OCI-M1 (cell line): Measurements from ENCODE around the gene PIMREG.

Experiments
- DNase-seq: peaks from one replicate; lab custom pipeline; 2025; lab: John Stamatoyannopoulos, UW

The PIMREG gene

DNA sequence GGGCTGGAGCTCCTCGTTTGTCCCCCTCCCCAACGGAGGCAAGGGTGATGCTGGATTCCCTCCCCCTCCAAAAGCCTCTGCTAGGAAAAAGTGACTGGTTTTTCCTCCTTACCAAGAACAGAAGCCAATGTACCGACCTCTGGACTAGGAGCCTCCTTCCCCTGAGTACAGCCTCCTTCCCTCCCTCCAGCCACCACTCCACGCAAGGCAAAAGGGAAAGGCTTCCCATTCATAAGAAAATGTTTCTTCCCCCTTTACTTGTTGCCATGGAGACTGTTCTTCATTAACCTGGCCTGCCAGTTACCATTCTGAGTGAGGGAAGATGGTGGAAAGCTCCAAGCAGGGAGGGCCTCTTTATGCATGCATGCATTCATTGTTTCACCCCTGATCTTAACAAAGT lies 4.3 kb upstream of the PIMREG start:
- DNase-seq = no peak

DNA sequence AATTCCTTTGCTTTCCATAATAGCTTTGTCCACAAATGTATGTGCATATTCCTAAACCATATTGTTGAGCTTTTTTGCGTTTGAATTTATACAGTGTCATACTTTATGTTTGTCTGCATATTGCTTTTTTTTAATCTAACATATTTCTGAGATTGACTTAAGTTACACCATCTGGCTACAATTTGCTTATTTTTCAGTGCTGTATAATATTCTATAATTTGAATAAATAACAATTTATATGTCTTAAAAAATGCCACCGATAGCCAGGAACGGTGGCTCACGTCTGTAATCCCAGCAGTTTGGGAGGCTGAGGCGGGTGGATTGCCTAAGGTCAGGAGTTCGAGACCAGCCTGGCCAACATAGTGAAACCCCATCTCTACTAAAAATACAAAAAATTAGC lies 1.5 kb upstream of the PIMREG start:
- DNase-seq = no peak

DNA sequence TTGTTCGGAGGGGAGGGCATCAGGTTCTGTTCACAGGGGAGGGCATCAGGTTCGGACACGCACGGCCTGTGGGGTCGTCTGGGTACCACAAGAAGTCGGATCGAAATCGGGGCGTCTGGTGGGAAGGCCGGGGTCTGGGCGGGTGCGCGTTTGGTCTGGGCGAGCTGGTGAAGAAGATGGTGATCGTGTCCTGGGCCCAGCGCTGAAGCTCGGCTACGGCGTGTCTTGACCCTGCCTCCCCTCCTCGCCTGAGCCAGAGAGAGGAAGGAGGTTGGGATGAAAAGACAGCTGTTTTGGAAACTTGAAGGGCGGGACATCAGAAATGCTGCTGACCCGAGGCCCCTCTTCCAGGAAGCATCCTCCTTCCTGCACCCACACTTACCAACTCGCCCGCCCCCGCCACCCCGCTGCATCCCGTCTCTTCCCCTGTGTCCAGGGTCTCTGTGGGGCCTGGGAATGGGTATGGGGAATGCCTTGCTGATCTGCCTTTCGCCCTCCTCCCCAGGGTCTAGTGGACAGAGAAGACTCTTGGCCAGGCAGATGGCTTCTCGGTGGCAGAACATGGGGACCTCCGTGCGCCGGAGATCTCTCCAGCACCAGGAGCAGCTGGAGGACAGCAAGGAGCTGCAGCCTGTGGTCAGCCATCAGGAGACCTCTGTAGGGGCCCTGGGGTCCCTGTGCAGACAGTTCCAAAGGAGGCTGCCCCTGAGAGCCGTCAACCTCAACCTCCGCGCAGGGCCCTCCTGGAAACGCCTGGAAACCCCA lies 498 bp downstream of the PIMREG start:
- no peak for DNase-seq

DNA sequence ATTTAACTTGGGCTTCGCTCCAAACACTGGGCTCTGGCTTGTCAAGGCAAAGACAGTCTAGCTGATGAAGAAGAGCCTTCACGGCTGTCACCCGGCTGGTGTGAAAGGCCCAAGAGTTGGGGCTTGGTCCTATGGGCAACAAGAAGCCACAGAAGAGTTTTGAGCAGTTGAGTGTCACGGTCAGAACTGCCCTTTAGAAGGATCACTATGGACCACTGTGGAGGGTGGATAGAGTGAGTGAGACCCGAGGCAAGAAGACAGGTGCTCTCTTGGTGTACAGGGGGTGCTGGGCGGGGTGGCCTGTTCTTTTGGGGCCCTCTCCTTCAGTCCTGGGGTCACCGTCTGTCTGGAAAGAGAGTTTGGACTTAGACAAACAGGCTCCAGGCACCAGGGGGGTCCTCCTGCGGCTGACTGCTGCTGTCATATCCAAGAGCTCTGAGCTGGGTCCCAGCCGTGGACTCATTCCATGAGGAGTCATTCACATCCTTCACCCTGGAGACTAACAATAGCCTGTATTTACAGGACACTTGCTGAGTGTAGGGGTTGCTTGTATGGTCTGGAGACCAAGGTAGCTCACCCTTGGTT lies 2.4 kb downstream of the PIMREG start:
- DNase-seq = no peak

DNA sequence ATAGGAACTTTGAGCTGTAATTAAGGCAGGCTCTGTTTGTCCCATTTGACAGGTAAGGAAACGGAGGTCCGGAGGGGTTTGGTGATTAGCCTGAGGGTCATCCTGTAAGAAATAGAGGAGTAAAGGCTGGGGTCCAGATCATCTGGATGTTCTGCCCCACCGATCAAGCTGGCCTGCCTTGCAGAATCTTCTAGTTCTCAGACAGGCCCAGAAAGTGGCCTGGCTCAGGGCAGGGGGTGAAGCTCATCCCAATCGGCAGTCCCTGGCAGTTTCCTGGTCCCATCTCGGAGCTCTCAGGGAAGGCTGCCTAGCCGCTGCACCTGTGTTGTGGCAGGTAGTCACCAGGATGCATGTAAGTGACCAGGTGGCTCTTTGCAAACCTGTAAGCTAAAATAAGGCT lies 4.2 kb downstream of the PIMREG start:
- no peak for DNase-seq

DNA sequence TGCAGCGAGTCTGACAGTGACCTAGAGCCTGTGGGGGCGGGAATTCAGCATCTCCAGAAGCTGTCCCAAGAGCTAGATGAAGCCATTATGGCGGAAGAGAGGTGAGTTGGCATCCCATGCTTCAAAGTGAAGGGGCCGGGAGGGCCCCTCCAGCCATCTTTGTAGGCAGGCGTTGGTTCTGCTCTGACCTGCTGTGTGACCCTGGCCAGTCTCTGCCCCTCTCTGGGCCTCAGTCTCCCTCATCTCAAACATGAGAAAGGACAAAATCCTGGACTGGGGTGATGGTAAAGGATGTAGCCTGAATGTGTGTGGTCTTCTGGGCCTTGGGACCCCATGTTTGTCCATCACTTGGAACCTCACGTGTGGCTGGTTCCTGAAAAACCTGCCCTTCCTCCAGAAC lies 5.1 kb downstream of the PIMREG start:
- no peak for DNase-seq

DNA sequence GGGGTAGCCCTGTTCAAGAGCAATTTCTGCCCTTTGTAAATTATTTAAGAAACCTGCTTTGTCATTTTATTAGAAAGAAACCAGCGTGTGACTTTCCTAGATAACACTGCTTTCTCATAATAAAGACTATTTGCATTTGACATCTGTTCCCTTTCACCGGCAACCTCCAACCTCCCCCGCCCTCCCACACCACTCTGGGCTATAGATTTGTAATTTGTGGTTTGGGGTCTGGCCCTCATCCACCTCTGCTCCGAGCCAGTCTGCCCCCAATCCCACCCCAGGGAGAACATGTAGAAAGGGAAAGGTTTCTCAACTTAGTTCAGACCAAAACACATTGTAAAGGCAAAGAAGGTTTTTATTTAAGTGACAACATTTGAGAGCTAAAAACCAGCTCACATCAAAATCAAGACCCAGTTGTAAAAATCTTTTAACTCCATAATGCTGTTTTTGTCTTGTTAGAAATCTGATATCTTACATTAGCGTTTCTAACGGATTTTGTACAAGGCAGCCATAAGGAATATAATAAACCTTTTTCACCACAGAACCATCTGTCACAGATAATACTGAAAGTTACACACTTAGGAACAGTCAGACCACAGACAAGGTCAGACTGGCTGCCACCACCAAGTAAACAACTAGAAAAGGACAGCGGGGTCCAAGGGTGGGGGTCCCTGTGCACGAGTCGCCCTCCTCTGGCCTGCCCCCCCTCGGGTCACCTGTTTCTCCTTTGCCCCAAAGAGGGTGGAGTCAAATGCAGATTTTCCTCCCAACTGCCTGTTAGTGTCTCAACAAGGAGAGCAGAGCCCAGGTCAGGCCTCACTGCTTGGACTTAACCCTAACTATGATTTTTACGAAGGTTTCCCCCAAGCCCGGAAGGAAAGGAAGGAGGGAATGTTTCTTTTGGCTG lies 6.9 kb downstream of the PIMREG start:
- DNase-seq = peak; percentile 83

DNA sequence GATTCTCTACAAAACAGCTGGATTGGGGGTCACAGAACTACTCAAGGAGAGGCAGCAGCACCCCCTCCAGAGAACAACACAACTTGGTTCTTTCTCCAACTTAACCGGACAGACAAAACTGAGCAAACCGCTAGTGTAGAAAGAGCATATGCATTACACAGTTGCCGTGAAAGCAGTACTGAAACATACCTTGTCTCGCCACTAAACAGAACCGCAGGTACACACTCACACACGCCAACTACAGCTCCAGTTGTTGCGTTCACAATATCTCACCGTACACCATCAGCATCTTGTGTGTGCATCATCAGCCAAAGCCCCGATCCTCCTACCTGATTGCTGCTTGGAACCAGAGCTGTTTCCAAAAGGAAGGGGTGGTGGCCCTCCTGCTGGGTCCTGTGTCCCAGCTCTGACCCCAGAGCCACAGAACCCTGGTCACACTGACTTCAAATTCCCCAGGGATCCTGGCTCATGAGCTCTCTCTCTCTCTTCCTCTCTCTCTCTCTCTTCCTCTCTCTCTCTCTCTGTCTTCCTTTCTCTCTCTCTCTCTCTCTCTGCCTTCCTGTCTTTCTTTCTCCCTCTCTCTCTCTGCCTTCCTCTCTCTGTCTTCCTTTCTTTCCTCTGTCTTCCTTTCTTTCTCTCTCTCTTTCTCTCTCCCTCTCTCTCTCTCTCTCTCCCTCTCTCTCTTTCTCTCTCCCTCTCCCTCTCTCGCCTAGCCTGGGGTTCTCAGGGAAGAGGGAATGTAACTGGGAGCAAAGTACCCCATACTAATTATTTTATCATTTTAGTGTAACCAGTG lies 8.4 kb downstream of the PIMREG start:
- no peak for DNase-seq

DNA sequence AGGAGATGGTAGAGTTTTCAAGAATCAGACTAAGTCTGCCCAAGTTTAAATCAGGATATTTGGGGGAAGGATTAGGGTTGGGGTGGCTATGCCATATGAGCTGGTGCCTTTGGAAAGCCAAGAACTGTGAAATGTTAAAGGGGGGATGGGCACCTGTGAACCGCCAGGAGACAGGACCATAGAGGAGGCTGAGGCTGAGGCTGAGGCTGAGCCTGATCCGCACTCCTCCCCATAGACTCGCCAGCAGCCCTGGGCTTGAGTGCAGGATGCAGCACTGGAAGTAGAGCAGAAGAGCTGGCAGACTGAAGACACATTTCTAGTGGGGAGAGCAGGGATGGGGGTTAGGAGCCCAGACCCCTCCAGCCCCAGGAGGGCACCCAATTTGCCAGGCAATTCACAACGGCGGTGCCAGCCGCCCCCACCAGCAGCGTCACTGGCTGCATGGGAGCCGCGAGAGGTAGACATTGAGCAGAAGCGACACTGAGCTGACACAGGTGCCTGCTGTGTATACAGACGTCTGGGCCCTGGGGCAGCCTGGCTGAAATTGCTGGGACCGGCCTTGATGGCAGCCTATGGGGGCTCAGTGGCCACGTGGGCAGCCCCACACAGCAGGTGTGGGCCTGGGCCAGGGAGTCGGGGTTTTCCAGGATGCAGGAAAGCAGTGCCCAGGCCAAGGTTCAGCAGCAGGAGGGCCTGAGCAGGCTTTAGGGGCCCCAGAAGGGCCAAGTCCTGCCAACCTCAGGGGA lies 9.2 kb downstream of the PIMREG start:
- no peak for DNase-seq

DNA sequence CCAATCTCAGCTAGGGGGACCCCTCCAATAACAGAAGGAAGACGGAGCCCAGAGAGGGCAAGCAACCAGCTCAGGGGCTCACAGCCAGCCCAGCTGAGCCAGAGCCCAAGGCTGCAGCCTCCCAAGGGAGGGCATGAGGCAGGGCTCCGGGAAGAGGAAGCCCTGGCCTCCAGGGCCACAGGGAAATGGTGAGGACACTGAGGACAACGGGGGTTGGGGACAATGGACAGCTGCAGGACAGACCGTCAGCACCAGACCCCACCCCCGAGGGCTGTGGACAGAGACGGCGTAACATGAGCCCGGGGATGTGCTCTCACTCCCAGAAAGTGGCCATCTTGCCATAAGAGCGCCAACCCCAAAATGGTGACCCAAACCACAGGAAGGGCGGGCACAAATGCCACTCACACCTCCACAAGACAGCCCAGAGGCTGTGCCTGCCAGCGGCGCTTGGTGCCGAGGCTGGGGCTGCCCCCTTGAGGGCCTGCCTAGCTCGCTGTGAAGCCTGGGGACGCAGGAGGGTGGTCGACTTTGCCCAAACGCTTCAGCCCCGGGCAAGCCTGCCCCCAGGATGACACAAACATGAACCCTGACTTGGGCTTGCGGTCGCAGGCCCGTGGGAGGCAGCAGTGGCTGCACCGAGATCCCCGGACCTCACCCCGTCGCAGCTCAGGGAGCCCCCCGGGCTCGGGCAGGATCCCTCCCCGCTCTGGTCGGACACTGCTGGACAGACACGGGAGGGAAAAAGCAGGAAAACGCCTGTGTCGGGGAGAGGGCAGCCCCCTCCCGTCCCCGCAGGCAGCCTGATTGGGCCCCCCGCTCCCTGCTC lies 10.5 kb downstream of the PIMREG start:
- no peak for DNase-seq

DNA sequence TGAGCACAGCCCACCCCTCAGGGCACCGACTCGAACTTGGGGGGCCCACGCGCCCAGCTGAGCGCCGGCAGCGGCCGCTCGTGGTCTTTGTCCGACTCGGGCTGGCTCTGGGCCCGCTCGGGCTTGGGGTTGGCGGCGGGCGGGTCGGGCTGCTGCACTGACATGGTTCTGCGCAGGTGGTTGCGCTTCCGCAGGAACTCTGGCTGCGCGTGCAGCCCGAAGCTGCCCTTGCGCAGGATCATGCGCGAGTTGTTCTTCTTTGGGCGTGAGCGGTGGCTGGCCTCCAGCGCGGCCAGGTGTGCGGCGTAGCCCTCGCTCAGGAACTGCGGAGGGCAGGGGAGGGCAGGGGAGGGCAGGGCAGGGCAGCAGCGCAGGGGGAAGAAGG lies 11.1 kb downstream of the PIMREG start:
- no peak for DNase-seq

DNA sequence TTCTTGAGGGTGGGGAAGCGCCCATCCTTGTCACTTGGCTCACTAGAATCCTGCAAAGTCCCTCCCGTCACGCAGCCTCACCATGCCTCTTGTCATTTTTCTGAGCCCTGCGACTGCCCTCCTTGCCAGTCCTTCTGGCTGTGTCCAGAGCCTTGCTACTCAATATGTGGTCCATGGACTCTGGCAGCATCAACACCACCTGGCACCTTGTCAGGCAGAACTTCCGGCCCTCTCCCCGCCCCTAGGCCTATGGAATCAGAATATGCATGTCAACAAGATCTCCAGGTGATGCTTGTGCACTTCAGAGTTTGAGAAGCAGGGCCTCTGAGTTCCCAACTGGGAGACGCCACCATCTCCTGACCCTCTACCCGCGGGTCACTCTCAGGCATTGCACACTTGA lies 12.1 kb downstream of the PIMREG start:
- DNase-seq = no peak

DNA sequence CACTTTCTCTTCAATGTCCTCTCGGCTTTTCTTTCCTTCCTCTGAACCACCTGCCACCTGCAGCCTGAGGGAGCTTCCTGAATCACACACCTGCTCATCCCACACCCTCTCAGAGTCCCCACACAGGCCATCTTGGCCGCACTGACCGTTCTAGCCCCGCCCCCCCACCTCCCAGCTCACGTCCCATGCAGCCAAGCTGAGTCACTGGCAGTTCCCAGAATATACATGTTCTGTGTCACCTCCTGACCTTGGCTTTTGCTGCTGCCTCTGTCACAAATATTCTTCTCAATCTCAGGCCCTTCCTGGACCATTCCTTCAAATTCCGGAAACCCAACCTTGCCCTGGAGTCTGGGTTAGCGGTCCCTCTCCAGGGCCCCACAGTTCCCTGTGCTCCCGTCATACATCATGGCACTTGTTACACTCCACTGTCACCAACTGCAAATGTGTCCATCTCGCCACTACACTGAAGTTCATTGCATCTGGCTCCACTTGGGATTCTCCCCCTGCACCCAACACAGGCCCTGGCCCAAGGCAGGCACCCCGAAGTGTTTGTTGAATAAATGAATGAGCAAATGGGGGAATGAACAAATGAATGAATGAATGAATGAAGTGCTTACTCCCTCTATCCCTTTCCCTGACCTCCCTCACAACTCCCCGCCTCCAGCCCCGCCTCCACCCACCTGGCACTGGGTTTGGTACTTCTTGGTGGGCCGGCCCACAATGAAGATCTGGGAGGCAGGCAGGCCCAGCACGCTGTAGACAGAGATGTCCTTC lies 12.8 kb downstream of the PIMREG start:
- DNase-seq = peak; percentile 69

DNA sequence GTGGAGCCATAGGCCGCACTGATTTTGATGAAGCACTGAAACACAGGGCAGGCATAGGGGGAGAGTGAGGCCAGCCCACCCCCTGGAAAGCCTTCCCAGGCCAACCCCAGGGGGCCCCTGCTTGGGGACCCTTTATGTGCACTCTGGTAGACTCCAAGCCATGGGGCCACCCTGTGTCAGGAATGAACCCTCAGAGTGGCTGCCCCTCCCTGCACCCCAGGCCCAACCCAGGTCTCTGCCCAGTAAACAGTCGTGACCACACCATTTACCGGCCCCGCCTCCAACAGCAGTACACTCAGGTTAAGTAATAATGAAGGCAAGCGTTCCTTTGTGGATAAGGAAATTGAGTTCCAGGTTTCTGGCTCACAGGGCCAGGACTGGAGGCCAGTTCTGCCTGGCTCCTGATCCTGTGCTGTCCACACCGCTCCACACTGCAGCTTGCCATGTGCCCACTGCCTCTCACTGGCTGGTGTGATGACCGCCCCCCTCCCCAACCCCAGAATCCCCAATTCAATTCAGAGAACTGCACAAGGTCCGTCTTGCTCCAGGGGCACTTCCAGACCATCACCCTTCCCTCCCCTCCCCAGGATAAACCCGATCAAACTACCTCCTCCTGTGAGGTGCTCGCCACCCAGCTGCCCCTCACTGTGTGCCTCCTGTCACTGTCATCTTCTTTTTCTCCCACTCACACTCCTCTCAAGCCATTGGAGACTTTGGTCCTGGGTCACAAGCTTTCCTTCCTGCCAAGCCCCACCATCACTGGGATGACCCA lies 13.6 kb downstream of the PIMREG start:
- DNase-seq = no peak

DNA sequence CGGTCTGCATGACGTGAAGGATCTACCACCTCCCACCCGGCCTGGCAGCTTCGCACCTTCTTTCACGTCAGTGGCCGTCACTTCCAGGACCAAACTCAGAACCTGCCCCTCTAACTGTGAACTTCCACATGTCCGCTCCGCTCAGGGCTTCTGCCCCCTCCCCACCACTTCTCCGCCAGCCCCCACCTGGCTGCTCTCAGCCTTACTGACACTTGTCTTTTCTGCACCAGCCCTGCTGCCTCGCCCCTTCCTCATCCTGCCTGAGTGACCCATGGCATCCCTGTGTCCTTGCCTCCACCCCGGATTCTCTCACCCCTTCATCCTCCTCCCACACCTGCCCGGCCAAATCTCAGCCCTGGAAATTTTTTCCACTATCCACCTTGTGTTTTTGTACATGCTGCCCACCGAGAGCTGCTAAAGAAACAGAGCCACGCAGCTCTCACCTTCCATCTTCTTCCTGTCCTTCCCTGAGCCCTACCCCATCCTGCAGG lies 14.2 kb downstream of the PIMREG start:
- DNase-seq = no peak

DNA sequence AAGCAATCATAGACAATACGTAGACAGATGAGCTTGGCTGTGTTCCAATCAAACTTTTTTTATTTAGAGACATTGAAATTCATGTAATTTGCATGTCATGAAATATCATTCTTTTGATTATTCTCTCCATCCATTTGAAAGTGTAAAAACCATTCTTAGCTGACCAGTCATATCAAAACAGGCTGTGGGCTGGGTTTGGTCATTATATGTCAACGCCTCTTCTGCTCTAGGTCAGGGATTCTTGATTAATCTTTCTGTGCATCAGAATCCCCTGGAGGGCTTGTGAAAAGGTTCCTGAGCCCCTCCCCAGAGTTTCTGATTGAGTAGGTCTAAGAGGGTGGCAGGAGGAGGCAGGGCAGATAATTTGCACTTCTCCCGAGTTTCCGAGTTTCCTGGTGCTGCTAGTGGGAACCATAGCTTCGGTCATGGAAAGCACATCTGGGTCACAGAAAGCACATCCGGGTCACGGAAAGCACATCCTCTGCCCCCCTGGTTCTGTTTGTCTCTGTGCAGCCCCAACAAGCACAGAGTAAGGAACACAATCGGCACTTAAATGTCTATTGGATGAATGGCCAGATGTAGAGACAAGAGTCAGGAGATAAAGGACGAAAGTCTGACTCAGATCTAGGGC lies 16.4 kb downstream of the PIMREG start:
- DNase-seq = no peak

DNA sequence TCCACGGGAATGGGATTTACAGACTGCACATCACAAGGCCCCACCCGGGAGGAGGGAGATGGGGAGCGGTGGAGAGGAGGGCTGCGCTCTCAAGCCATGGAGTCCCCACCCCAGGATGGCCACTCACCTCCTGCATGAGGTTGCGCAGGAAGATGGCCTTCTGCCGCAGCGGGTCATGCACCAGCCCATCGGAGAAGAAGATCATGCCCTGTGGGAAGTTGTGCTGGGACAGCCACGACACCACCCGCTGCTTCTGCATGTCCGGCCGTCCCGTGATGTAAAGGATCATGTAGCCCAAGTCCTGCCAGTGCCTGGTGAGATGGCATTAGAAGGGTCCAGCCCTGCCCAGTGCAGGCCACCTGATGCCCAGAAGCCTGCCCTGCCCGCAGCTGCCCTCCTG lies 17.0 kb downstream of the PIMREG start:
- no peak for DNase-seq

DNA sequence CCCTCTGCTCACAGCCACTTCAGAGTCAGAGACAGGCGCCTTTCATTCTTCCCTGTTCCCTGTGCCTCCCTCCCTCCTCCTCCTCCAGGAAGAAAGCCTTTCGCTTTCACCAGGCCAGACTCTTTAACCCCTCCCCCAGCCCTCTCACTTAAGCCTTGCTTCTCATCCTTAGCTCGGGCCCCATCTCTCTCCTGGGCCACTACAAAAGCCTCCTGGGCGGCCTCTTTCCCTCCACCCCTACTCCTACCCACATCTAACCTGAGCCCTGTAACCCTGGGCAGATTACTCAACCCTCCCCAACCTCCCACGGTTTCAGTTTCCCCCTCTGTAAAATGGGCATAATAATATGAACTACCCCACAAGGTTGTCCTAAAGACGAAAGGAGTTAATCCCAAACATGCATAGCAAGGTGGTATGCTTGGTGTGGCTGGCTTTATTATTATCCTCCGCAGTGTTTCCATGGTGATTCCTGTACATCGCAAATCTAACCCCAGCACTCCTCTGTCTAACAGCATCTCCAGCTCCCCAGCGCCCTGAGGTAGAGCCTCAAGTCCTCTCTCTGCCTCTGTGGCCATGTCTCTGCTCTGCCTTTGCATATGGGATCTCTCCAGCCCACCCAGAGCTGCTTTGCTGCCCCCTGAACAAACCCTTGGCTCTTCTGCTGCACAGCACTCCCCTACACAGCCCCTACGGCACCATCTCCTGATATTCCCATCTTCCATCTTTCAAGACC lies 17.7 kb downstream of the PIMREG start:
- peak; percentile 37 for DNase-seq
